T-cell (primary cell): ENCODE results near the gene WNT7A. TPM values are rescaled to one million over a fixed set of nuclear protein-coding genes. Genes with fewer than 3 reads are reported as not detected.

Experiments
- ATAC-seq, 4 experiments: fragments of 200-7000 bp in 3 of 4; fragments of 150-1000 bp in 1 of 4; cut with Tn5 transposase; replicated peaks in 1 of 4; 1 replicate in 3 of 4; 2 replicates in 1 of 4; pipeline ENCODE4 v1.10.0; 2021; ENCODE audit warnings: moderate library complexity in 3 of 4, mild to moderate bottlenecking in 2 of 4, moderate number of reproducible peaks in 1 of 4
- CTCF ChIA-PET, 2 donors: fragments of 300-600 bp; sonication (Branson Sonifier 250); formaldehyde crosslinking; loops; one replicate each; lab custom pipeline; 2022; ENCODE audit warnings: antibody characterized with exemption in 2 of 2; lab: Charles Lee
- POLR2A ChIA-PET, 2 donors: fragments of 300-600 bp; sonication (Branson Sonifier 250); formaldehyde crosslinking; loops; one replicate each; lab custom pipeline; 2022; ENCODE audit warnings: antibody characterized with exemption in 2 of 2; lab: Charles Lee
- DNase-seq, 35 experiments: peaks; one replicate each; pipeline versions ENCODE4 v3.0.0 to v3.0.0-alpha.2; 2013 to 2023
- H3K27ac ChIP-seq: one replicate; pipeline ENCODE4 v1.5.1; 2013; ENCODE audit warnings: low read length
- H3K27me3 ChIP-seq, 2 experiments: replicated peaks in 1 of 2; 1 replicate in 1 of 2; 2 replicates in 1 of 2; pipeline versions ENCODE4 v1.6.1 to v1.7.0; 2013; ENCODE audit warnings: low read length in 1 of 2, mixed read lengths in 1 of 2; ENCODE audit not compliant: control insufficient read depth in 2 of 2, insufficient read depth in 2 of 2; ENCODE audit errors: extremely low read depth in 1 of 2
- H3K36me3 ChIP-seq, 2 donors: 1 replicate in 1 of 2; 2 replicates in 1 of 2; pipeline versions ENCODE4 v1.6.1 to v1.7.0; 2013; ENCODE audit warnings: low read length in 1 of 2; ENCODE audit not compliant: control insufficient read depth in 2 of 2, insufficient read depth in 1 of 2; ENCODE audit errors: extremely low read depth in 1 of 2
- H3K4me1 ChIP-seq, 2 experiments: 1 replicate in 1 of 2; 2 replicates in 1 of 2; pipeline versions ENCODE4 v1.6.1 to v1.7.0; 2013; ENCODE audit warnings: low read length in 2 of 2, mixed read lengths in 1 of 2; ENCODE audit not compliant: insufficient read depth in 2 of 2, control insufficient read depth in 1 of 2; ENCODE audit errors: extremely low read depth in 1 of 2
- H3K4me3 ChIP-seq, 2 donors: 1 replicate in 1 of 2; 2 replicates in 1 of 2; pipeline versions ENCODE4 v1.5.1 to v1.7.0; 2013; ENCODE audit warnings: mild to moderate bottlenecking in 2 of 2, low read length in 1 of 2, moderate library complexity in 1 of 2; ENCODE audit not compliant: control insufficient read depth in 1 of 2; ENCODE audit errors: extremely low read depth in 1 of 2
- H3K9me3 ChIP-seq: 2 replicates; pipeline ENCODE4 v1.7.0; 2013
- H3K27ac Mint-ChIP-seq, 2 donors: one replicate each; pipeline ENCODE4 v1.8.0; 2020 to 2021; ENCODE audit warnings: mild to moderate bottlenecking in 2 of 2, mixed read lengths in 2 of 2
- H3K27me3 Mint-ChIP-seq, 2 donors: one replicate each; pipeline ENCODE4 v1.8.0; 2021 to 2022; ENCODE audit warnings: mixed read lengths in 2 of 2
- H3K36me3 Mint-ChIP-seq: one replicate; pipeline ENCODE4 v1.8.0; 2021; ENCODE audit warnings: mixed read lengths
- H3K4me1 Mint-ChIP-seq, 3 donors: one replicate each; pipeline ENCODE4 v1.8.0; 2020 to 2022; ENCODE audit warnings: mixed read lengths in 3 of 3, mild to moderate bottlenecking in 1 of 3
- H3K4me3 Mint-ChIP-seq, 3 donors: one replicate each; pipeline ENCODE4 v1.8.0; 2020 to 2022; ENCODE audit warnings: mild to moderate bottlenecking in 3 of 3, mixed read lengths in 3 of 3, moderate library complexity in 3 of 3
- H3K9me3 Mint-ChIP-seq, 3 donors: one replicate each; pipeline ENCODE4 v1.8.0; 2020 to 2022; ENCODE audit warnings: mixed read lengths in 3 of 3
- WGBS: methylation state at CpG from one replicate; pipeline ENCODE4 v1.1.5; 2013; ENCODE audit warnings: missing lambda C conversion rate; ENCODE audit not compliant: insufficient coverage; 5-methylcytosine and 5-hydroxymethylcytosine counted together
- total RNA-seq, 35 experiments: library from RNA in 6 of 35; stranded (reverse) in 6 of 35; fragments of 120-200 nt in 1 of 35; gene quantifications; one replicate each; pipeline versions ENCODE4 v1.2.1 to v1.2.4 and lab custom pipeline; 2013 to 2026

WNT7A gene
- total RNA-seq, 5 donors from 2014 or later (not counting 1 experiment from before 2014, with no cell fraction given): 8.2 to 15.4 (median 11.7) TPM

GRCh38 chr3:13834258-13835035, 45.4 kb downstream of the WNT7A start:
- Histone ChIP-seq H3K4me1 (no peaks in the 10 kb centered on the region), H3K27me3 (peaks cover 0 to 9% of the 10 kb centered on the region in 2 experiments), H3K4me3 (no peak overlapping the region), H3K27ac (no peak overlapping the region), H3K9me3 (no peaks in the 10 kb centered on the region), H3K36me3 (no peaks in the 10 kb centered on the region)
- ChIA-PET POLR2A (interaction anchor here in 1 of 2 donors (0.6 kb wide), 1 partner anchor 62 kb away, joined by 3 read pairs; no protein-coding TSS in a partner anchor), CTCF (interaction anchor here in 1 of 2 donors (0.6 kb wide), 1 partner anchor 642 kb away, joined by 3 read pairs; no protein-coding TSS in a partner anchor)
- H3K27me3 Mint-ChIP-seq: no peaks in the 10 kb centered on the region
- no peak overlapping the region for H3K27ac Mint-ChIP-seq
- WGBS: 77% methylated on average over 14 of the region's 14 CpGs
- H3K4me3 Mint-ChIP-seq: no peak overlapping the region
- peaks cover 13% of the 10 kb centered on the region for H3K36me3 Mint-ChIP-seq
- no peak for ATAC-seq
- no peaks in the 10 kb centered on the region for H3K9me3 Mint-ChIP-seq
- DNase-seq: no peak
- H3K4me1 Mint-ChIP-seq: peaks cover 2 to 18% (median 13%) of the 10 kb centered on the region in 3 donors

DNA sequence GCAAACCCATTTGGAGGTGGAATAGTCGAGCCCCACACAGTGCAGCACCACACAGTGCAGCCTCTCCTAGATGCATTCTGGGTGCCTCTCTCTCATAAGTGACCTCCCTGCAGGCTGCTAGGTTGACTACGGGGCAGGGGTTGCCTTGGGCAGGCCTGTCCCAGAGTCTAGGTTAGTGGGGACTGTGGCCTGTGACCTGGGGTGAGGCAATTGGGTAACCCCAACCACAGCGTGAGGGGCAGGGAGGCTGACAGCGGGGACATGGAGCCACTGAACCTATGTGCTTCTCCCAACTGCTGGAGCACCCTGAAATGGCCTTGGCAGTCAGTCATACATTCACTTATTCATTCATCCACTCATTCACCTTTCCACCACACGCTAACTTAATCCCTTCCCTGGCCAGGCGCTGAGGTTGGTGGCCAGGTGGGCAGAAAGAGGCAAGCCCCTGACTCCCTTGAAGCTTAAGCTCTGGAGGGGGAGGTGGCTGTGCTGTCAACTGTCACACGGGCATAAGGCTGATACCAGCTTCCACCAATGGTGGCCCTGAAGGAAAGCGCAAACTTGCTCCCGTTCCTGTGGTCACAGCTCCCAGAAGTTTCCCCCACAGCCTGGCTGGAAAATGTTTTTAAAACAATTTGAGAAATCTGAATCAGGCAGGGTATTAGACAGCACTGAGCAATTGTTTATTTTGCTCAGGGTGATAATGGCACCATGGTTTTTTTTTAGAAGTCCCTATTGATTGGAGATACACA, 46.2 kb downstream of the WNT7A start:
- Mint-ChIP-seq H3K9me3 (no peaks in the 10 kb centered on the region), H3K27me3 (no peaks in the 10 kb centered on the region), H3K4me1 (peaks cover 4 to 19% (median 18%) of the 10 kb centered on the region in 3 donors), H3K36me3 (peaks cover 19% of the 10 kb centered on the region), H3K4me3 (no peak overlapping the region), H3K27ac (no peak overlapping the region)
- ATAC-seq (no peak), DNase-seq (no peak)
- no peaks in the 10 kb centered on the region for H3K36me3 ChIP-seq
- no peak overlapping the region for H3K27ac ChIP-seq
- no peaks in the 10 kb centered on the region for H3K9me3 ChIP-seq
- H3K27me3 ChIP-seq: peaks cover 0 to 9% of the 10 kb centered on the region in 2 experiments
- WGBS: 73% methylated on average over 3 of the region's 9 CpGs
- no peak overlapping the region for H3K4me3 ChIP-seq
- no peaks in the 10 kb centered on the region for H3K4me1 ChIP-seq
- CTCF ChIA-PET: no interaction called here
- POLR2A ChIA-PET: interaction anchor here in 1 of 2 donors (0.6 kb wide), 1 partner anchor 63 kb away, joined by 3 read pairs; no protein-coding TSS in a partner anchor

DNA sequence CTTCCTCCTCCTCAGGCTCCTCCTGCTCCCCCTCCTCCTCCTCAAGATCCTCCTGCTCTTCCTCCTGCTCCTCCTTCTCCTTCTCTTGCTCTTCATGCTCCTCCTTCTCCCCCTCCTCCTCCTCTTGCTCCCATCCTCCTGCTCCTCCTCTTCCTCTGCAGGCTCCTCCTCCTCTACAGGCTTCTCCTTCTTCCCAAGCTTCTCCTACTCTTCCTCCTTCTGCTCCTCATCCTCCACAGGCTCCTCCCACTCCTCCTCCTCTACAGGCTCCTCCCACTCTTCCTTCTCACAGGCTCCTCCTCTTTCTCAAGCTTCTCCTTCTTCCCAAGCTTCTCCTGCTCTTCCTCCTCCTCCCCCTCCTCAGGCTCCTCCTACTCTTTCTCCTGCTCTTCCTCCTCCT, 47.7 kb downstream of the WNT7A start:
- ChIA-PET POLR2A (no interaction called here), CTCF (no interaction called here)
- Mint-ChIP-seq H3K27ac (no peak overlapping the region), H3K4me1 (peaks cover 4 to 19% (median 18%) of the 10 kb centered on the region in 3 donors), H3K9me3 (no peaks in the 10 kb centered on the region), H3K27me3 (no peaks in the 10 kb centered on the region), H3K4me3 (no peak overlapping the region), H3K36me3 (peaks cover 19% of the 10 kb centered on the region)
- peaks cover 0 to 9% of the 10 kb centered on the region in 2 experiments for H3K27me3 ChIP-seq
- ATAC-seq (no peak), DNase-seq (no peak)
- no peak overlapping the region for H3K4me3 ChIP-seq
- H3K9me3 ChIP-seq: no peaks in the 10 kb centered on the region
- no peaks in the 10 kb centered on the region for H3K4me1 ChIP-seq
- H3K36me3 ChIP-seq: no peaks in the 10 kb centered on the region
- no peak overlapping the region for H3K27ac ChIP-seq

- peaks cover 4 to 25% (median 20%) of the 10 kb centered on the region in 3 donors for H3K4me1 Mint-ChIP-seq
- CTCF ChIA-PET: no interaction called here
- POLR2A ChIA-PET: no interaction called here
- Histone ChIP-seq H3K9me3 (no peaks in the 10 kb centered on the region), H3K4me1 (no peaks in the 10 kb centered on the region), H3K27me3 (peaks cover 0 to 3% of the 10 kb centered on the region in 2 experiments), H3K36me3 (no peaks in the 10 kb centered on the region), H3K4me3 (no peak overlapping the region), H3K27ac (no peak overlapping the region)
- H3K27me3 Mint-ChIP-seq: no peaks in the 10 kb centered on the region
- DNase-seq (no peak), ATAC-seq (no peak)
- peaks cover 22% of the 10 kb centered on the region for H3K36me3 Mint-ChIP-seq
- H3K27ac Mint-ChIP-seq: no peak overlapping the region
- 84% methylated on average over 6 of the region's 8 CpGs for WGBS
- H3K4me3 Mint-ChIP-seq: no peak overlapping the region
- H3K9me3 Mint-ChIP-seq: no peaks in the 10 kb centered on the region
Measured at GRCh38 chr3:13831386-13831996, 48.4 kb downstream of the WNT7A start.

GRCh38 chr3:13829311-13829710, 50.6 kb downstream of the WNT7A start:
- DNase-seq (no peak), ATAC-seq (no peak)
- ChIA-PET CTCF (no interaction called here), POLR2A (no interaction called here)
- Histone ChIP-seq H3K27ac (no peak overlapping the region), H3K4me3 (no peak overlapping the region), H3K9me3 (no peaks in the 10 kb centered on the region), H3K27me3 (peaks cover 0 to 3% of the 10 kb centered on the region in 2 experiments), H3K4me1 (no peaks in the 10 kb centered on the region), H3K36me3 (no peaks in the 10 kb centered on the region)
- no peaks in the 10 kb centered on the region for H3K27me3 Mint-ChIP-seq
- H3K36me3 Mint-ChIP-seq: peaks cover 31% of the 10 kb centered on the region
- WGBS: 88% methylated on average over 8 of the region's 11 CpGs
- H3K4me1 Mint-ChIP-seq: peaks cover 4 to 30% (median 18%) of the 10 kb centered on the region in 3 donors
- no peak overlapping the region for H3K27ac Mint-ChIP-seq
- H3K9me3 Mint-ChIP-seq: no peaks in the 10 kb centered on the region
- H3K4me3 Mint-ChIP-seq: no peak overlapping the region

- Mint-ChIP-seq H3K27me3 (no peaks in the 10 kb centered on the region), H3K9me3 (no peaks in the 10 kb centered on the region), H3K4me1 (peaks cover 4 to 31% (median 15%) of the 10 kb centered on the region in 3 donors), H3K36me3 (peaks cover 31% of the 10 kb centered on the region), H3K27ac (peak overlapping the region in 1 of 2 donors; percentile 6), H3K4me3 (no peak overlapping the region)
- POLR2A ChIA-PET: no interaction called here
- CTCF ChIA-PET: no interaction called here
- Histone ChIP-seq H3K36me3 (no peaks in the 10 kb centered on the region), H3K27me3 (peaks cover 0 to 3% of the 10 kb centered on the region in 2 experiments), H3K9me3 (no peaks in the 10 kb centered on the region), H3K4me3 (no peak overlapping the region), H3K27ac (no peak overlapping the region), H3K4me1 (no peaks in the 10 kb centered on the region)
- 78% methylated on average over 5 of the region's 9 CpGs for WGBS
- ATAC-seq (no peak), DNase-seq (no peak)
Measured at GRCh38 chr3:13828501-13829265, 51.2 kb downstream of the WNT7A start.
